ENCODE data around the gene HOXA3. TPM values are rescaled to one million over a fixed set of nuclear protein-coding genes. Genes with fewer than 3 reads are reported as not detected.
A peak's percentile ranks its signal among the peaks of the same experiment; 100 is the strongest.

The HOXA3 gene
- total RNA-seq, 1 experiment from 2014 or later = 30.2 TPM

DNA sequence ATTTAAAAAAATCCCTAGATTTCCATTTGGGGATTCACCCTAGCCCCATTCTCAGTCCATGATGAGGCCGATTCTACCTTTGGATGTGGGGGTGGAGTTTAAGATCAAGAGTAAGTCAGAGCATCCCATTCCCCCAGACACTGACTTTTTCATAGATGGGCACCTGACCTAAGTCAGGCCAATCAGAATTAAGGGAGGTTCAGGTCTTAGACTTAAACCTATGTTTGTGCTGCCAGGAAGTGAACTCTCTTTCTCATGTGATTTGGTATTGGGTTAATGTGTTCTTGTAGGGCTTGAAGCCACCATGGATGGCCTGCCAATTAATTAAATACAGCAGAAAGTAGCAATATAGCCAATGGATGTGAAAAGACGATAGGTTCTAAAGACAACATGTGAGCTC is 86.7 kb downstream of the HOXA3 start:
- H3K9me3 ChIP-seq (ENCODE audit: control insufficient read depth, insufficient read depth, low read depth, low read length) = no peaks in the 10 kb centered on the region
- no peak overlapping the region for H3K4me3 ChIP-seq (ENCODE audit: low read depth in 2 of 2, low read length in 2 of 2)
- intact Hi-C loops (cut with micrococcal nuclease; ENCODE audit: unreplicated experiment) (no loop called here), in situ Hi-C loops (cut with HindIII; ENCODE audit: low pct_unique_long_range_greater_than_20kb, low sequenced_read_pairs) (no loop called here)
- TF ChIP-seq, protein P1, sequence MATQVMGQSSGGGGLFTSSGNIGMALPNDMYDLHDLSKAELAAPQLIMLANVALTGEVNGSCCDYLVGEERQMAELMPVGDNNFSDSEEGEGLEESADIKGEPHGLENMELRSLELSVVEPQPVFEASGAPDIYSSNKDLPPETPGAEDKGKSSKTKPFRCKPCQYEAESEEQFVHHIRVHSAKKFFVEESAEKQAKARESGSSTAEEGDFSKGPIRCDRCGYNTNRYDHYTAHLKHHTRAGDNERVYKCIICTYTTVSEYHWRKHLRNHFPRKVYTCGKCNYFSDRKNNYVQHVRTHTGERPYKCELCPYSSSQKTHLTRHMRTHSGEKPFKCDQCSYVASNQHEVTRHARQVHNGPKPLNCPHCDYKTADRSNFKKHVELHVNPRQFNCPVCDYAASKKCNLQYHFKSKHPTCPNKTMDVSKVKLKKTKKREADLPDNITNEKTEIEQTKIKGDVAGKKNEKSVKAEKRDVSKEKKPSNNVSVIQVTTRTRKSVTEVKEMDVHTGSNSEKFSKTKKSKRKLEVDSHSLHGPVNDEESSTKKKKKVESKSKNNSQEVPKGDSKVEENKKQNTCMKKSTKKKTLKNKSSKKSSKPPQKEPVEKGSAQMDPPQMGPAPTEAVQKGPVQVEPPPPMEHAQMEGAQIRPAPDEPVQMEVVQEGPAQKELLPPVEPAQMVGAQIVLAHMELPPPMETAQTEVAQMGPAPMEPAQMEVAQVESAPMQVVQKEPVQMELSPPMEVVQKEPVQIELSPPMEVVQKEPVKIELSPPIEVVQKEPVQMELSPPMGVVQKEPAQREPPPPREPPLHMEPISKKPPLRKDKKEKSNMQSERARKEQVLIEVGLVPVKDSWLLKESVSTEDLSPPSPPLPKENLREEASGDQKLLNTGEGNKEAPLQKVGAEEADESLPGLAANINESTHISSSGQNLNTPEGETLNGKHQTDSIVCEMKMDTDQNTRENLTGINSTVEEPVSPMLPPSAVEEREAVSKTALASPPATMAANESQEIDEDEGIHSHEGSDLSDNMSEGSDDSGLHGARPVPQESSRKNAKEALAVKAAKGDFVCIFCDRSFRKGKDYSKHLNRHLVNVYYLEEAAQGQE (IDR thresholded peaks at IDR 0.05; ENCODE audit: insufficient read depth in 1 of 2, low read depth in 2 of 2, low read length in 1 of 2) = no peak
- TF ChIP-seq POLR2AphosphoS5 (IDR thresholded peaks at IDR 0.05; ENCODE audit: low read depth, low read length) (no peak), SIN3A (IDR thresholded peaks at IDR 0.05; ENCODE audit: borderline replicate concordance, insufficient read depth, low read depth, low read length) (no peak)
- TF ChIP-seq, protein P2, sequence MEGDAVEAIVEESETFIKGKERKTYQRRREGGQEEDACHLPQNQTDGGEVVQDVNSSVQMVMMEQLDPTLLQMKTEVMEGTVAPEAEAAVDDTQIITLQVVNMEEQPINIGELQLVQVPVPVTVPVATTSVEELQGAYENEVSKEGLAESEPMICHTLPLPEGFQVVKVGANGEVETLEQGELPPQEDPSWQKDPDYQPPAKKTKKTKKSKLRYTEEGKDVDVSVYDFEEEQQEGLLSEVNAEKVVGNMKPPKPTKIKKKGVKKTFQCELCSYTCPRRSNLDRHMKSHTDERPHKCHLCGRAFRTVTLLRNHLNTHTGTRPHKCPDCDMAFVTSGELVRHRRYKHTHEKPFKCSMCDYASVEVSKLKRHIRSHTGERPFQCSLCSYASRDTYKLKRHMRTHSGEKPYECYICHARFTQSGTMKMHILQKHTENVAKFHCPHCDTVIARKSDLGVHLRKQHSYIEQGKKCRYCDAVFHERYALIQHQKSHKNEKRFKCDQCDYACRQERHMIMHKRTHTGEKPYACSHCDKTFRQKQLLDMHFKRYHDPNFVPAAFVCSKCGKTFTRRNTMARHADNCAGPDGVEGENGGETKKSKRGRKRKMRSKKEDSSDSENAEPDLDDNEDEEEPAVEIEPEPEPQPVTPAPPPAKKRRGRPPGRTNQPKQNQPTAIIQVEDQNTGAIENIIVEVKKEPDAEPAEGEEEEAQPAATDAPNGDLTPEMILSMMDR (IDR thresholded peaks at IDR 0.05) = no peak
- BruUV-seq (replicated peaks) = no TSS peak
- no peak overlapping the region for H3K27ac ChIP-seq (ENCODE audit: low read length)
- POLR2A ChIA-PET = no interaction called here
- H3K4me1 ChIP-seq (ENCODE audit: control insufficient read depth, insufficient read depth, low read length) = peaks cover 18% of the 10 kb centered on the region
- H3K36me3 ChIP-seq (ENCODE audit: control insufficient read depth, insufficient read depth, low read length) = no peaks in the 10 kb centered on the region
- no peaks in the 10 kb centered on the region for H3K27me3 ChIP-seq (ENCODE audit: control insufficient read depth, insufficient read depth, low read length)
- peak; percentile 39; the same call in 1 of the 2 replicates for ATAC-seq
- DNase-seq (ENCODE audit: low read depth, low spot score) = no peak
- CTCF ChIA-PET = no interaction called here

DNA sequence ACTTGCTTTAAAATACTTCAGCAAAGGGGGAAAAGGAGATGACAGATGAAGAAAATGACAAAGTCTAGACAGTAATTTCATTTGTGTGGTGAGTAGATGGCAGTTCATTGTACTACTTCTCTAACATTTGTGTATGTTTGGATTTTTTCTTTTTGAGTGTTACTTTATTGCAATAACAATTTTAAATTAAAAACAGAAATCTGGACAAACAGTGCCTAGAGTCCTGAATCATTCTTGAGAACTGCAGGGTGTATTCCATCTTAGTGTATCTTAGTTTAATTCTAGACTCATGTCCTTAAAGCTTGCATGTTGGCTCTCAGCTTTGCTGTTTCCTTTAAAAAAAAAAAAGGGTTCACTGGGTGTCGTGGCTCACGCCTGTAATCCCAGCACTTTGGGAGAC is 87.7 kb downstream of the HOXA3 start:
- no TSS peak for BruUV-seq (replicated peaks)
- TF ChIP-seq, protein P2 (IDR thresholded peaks at IDR 0.05) = no peak
- TF ChIP-seq, protein P1 (IDR thresholded peaks at IDR 0.05; ENCODE audit: insufficient read depth in 1 of 2, low read depth in 2 of 2, low read length in 1 of 2) = no peak
- no peak for TF ChIP-seq POLR2AphosphoS5 (IDR thresholded peaks at IDR 0.05; ENCODE audit: low read depth, low read length)
- no peak for TF ChIP-seq SIN3A (IDR thresholded peaks at IDR 0.05; ENCODE audit: borderline replicate concordance, insufficient read depth, low read depth, low read length)
- no peak for TF ChIP-seq TCF7L2 (IDR thresholded peaks at IDR 0.05; ENCODE audit: low read depth, low read length)
- POLR2A ChIA-PET = interaction anchor here (0.6 kb wide), 1 partner anchor 23 kb away, joined by 4 read pairs; no protein-coding TSS in a partner anchor
- H3K4me3 ChIP-seq (ENCODE audit: low read depth in 2 of 2, low read length in 2 of 2) = no peak overlapping the region
- H3K4me1 ChIP-seq (ENCODE audit: control insufficient read depth, insufficient read depth, low read length) = peaks cover 18% of the 10 kb centered on the region
- CTCF ChIA-PET = interaction anchor here (0.7 kb wide), 1 partner anchor 36 kb away, joined by 6 read pairs; no protein-coding TSS in a partner anchor
- no peaks in the 10 kb centered on the region for H3K27me3 ChIP-seq (ENCODE audit: control insufficient read depth, insufficient read depth, low read length)
- peak overlapping the region; percentile 32; the same call in 1 of the 2 replicates for H3K27ac ChIP-seq (ENCODE audit: low read length)
- intact Hi-C loops (cut with micrococcal nuclease; ENCODE audit: unreplicated experiment) (no loop called here), in situ Hi-C loops (cut with HindIII; ENCODE audit: low pct_unique_long_range_greater_than_20kb, low sequenced_read_pairs) (no loop called here)
- H3K36me3 ChIP-seq (ENCODE audit: control insufficient read depth, insufficient read depth, low read length) = no peaks in the 10 kb centered on the region
- no peaks in the 10 kb centered on the region for H3K9me3 ChIP-seq (ENCODE audit: control insufficient read depth, insufficient read depth, low read depth, low read length)
- no peak for DNase-seq (ENCODE audit: low read depth, low spot score)
- no peak for ATAC-seq
